Measurements from ENCODE around the gene PNMA8C.
"Not testable (repeated sequence)": the region's sequence is repeated elsewhere in the genome, so short reads cannot be mapped to it uniquely, and the experiment has no call there.

PNMA8C gene

DNA sequence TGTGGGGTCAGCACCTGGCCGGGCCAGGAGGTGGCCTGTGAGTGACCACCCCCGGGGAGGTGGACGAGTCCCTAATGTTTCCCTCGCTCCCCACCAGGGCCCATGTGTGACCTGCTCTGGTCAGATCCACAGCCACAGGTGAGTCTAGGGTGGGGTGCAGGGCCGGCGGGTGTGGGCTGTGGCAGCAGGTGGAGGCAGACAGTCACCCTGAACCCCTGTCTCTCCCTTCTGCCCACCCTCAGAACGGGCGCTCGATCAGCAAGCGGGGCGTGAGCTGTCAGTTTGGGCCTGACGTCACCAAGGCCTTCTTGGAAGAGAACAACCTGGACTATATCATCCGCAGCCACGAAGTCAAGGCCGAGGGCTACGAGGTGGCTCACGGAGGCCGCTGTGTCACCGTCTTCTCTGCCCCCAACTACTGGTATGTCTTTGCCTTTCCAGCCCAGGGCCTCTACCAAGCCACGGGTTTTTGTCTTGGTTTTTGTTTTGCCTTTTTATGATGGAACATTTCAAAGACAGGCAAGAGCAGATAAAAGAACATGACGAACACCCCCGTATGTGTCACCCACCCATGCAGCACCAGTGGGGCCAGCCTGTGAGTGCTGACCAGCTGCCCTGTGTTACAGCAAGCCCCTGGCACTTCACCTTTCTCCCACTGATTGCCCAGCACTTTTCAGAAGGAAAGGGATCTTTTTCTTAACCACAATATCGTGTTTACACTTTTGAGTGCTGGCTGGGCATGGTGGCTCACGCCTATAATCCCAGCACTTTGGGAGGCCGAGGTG is 40.2 kb downstream of the PNMA8C start:
- DNase-seq, result no peak

DNA sequence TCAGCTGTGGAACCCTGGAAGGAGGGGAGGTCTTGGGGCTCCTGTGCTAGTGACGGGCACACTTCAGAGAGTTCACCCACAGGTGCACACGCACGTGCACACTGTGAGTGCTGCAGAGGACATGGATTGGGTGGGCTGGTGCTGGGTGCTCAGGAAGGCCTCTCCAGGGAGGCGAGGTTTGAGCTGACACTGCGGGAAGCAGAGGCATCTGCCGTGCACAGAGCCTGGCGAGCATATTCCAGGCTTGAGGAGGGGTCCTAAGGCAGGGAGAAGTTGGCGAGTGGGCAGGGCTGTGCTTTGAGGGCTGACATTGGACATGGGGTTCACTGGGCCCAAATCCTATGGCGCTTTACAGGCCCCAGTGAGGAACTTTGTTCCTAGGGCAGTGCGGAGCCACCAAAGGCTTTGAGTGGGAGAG is 41.0 kb downstream of the PNMA8C start:
- no peak for DNase-seq

DNA sequence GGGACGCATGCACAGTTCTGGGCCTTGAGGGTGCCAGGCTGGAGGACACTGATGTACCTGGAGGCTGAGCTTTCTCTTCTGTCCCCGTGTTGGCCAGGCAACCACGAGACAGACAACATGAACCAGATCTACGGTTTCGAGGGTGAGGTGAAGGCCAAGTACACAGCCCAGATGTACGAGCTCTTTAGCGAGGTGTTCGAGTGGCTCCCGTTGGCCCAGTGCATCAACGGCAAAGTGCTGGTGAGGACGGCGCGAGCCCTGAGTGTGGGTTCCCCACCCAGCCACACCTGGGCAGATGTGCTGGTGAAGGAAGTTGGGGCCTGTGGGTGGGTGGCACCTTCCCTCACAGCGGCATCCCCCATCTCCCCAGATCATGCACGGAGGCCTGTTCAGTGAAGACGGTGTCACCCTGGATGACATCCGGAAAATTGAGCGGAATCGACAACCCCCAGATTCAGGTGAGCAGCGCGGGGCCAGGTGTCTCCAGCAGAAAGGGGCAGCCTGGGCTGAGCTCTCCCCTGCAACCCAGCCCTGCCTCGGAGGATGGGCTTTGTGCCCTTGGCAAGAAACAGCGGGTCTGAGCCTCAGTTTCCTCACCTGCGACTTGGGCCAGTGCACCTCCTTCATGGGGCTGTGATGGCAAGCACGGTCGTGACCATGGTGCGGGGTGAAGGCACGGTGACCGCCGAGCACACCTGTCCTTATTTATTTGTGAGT is 41.6 kb downstream of the PNMA8C start:
- DNase-seq, result no peak

DNA sequence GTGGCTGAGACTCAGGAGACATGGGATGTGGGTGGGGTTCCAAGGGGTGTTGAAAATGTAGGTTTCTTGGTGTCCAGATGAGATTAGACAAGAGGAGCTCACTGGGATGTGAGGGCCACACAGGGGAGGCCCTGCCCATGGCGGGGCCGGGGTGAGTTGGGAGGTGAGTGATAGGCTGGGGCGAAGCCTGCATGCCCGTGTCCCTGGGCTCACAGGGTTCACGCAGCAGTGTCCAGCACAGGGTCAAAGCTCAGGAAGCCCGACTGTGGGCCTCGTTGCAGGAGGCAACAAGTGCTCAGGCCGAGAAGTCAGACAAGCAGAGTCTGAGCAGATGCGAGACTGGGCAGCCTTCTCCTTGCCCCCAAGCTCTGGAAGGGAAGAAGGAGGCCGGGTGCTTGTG is 42.6 kb downstream of the PNMA8C start:
- no peak for DNase-seq

DNA sequence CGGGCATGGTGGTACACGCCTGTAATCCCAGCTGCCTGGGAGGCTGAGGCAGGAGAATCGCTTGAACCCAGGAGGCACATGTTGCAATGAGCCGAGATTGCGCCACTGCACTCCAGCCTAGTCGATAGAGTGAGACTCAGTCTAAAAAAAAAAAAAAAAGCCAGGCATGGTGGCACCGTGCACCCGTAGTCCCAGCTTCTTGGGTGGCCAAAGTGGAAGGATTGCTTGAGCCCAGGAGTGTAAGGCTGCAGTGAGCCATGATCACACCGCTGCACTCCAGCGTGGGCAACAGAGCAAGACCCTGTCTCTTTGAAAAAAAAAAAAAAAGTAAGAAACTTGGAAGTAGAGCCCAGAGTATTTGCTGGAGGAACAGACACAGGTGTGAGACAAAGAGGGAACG is 43.1 kb downstream of the PNMA8C start:
- no peak for DNase-seq

DNA sequence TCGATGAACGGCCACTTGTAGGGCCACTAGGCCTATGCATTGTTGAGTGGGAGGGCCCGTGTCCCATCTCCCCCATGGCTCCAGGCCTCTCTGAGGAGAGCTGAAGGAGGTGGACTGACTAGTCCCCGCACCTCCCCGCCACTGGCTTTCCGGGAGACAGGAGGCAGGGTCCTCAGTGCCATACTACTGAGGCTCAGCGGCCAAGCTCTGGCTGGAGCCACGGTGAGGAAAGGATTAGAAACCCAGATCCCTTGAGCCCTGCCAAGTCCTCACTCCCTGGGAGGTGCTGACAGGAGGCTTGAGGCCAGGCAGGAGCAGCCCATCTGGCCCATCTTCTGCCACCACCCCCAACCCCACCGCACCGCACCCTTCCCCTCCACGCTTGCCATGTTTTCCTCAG is 44.3 kb downstream of the PNMA8C start:
- no peak for DNase-seq

DNA sequence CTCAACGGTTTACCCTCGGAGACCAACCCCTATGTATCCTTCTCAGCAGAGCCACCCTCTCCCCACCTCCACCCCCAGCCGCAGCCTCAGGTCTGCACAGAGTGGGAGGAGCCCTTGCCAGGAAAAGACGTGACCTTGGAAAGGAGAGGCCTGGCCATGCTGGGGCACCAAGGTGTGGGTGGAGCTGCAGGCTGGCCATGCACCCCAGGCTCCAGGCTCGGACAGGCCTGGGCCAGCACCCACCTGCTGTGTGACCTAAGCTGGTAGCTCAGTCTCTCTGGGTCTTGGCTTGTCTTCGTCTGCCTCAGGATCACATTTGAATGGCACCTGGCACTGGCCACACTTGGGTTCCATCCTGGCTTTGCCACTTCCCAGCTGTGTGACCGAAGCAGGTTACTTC is 44.9 kb downstream of the PNMA8C start:
- DNase-seq, result no peak

DNA sequence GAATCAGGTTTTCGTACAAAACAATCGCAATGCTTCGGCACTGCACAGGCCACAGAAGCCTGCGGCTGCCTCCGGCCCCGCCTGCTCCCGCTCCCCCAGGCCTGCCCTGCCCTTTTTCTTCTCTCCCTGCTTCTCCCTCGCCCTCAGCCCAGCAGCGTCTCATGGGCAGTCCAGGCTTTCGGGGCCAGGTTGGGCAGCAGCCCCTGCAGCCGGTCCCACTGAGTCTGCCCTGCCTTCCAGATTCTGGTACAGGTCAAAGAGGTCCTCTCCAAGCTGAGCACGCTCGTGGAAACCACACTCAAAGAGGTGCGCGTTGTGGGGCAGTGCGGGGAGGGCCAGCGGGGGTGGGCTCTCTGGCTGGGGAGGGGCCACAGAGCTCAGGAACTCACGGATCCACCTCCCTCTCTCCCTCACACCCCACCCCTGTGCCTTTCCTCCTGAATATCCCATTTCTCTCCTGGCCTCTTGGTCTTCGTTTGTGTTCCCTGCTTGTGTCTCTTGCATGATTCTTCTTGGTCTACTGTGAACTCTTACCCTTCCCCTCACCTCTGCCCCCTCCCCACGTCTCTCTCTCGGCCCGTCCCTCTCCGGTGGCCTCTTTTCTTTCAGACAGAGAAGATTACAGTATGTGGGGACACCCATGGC is 45.4 kb downstream of the PNMA8C start:
- no peak for DNase-seq

DNA sequence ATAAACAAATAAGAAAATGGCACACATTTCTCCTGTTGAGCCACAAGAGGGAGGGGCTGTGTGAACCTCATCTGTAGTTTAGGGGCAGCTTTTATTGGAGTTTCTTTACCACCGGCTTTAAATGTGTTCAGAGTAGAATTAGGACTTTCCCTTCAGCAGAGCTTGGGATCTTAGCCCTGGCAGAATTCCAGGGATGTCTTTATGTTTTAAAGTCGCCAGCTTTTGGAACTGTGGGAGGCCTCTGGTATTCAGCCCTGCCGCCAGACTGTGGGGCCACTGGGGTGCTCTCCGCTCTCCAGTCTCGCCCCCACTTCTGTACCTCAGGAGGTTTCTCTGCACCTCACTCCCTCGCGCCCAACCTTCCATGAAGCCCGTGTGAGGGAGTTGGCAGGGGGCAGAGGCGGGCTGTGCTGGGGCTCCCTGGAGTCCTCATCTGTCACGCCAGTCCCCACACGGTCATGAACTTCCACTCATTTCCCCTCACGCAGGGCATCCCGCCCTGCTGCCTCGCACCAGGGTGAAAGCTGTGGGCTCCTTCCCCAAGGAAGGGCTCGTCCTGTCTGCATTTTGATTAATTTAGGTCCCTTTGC is 46.9 kb downstream of the PNMA8C start:
- DNase-seq, result no peak

DNA sequence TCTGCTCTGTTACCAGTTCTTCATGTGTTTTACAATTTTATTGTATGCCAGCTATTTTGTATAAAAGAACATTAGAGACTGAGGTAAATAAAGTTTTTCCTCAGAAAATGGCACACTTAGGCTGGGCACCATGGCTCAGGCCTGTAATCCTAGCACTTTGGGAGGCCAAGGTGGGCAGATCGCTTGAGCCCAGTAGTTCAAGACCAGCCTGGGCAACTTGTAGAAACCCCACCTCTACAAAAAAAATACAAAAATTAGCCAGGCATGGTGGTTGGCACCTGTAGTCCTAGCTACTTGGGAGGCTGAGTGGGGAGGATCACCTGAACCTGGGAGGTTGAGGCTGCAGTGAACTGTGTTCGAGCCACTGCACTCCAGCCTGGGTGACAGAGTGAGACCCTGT is 47.4 kb downstream of the PNMA8C start:
- no peak for DNase-seq

DNA sequence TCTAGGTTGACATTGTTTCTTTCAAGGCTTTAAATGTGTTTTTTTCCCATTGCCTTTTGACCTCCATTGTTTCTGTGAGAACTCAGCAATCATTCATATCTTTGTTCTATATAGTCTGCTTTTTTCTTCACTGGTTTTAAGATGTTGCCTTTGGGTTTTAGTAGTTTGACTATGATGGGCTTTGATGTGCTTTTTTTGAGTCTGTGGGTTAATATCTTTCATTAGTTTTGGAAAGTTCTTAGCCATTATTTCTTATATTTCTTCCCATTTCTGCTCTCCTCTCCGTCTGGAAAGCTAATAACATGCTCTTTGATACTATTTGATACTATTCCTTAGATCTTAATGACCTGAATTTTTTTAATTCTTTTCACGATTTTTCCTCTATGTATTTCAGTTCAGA is 48.0 kb downstream of the PNMA8C start:
- DNase-seq, result no peak

DNA sequence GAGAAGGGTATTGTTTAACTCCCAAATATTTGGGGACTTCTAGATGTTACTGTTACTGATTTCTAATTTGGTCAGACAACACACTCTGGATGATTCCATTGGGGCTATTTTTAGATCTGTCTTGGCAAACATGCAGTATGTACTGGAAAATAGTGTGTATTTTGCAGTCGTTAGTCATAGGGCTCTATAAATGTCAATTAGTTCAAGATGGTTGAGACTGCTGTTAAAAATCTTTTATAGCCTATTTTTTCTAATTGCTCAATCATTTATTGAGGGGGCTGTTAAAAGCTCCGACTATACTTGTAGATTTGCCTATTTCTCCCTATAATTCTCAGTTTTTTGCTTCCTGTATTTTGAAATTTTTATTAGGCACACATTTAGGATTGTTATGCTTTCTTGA is 50.5 kb downstream of the PNMA8C start:
- no peak for DNase-seq

DNA sequence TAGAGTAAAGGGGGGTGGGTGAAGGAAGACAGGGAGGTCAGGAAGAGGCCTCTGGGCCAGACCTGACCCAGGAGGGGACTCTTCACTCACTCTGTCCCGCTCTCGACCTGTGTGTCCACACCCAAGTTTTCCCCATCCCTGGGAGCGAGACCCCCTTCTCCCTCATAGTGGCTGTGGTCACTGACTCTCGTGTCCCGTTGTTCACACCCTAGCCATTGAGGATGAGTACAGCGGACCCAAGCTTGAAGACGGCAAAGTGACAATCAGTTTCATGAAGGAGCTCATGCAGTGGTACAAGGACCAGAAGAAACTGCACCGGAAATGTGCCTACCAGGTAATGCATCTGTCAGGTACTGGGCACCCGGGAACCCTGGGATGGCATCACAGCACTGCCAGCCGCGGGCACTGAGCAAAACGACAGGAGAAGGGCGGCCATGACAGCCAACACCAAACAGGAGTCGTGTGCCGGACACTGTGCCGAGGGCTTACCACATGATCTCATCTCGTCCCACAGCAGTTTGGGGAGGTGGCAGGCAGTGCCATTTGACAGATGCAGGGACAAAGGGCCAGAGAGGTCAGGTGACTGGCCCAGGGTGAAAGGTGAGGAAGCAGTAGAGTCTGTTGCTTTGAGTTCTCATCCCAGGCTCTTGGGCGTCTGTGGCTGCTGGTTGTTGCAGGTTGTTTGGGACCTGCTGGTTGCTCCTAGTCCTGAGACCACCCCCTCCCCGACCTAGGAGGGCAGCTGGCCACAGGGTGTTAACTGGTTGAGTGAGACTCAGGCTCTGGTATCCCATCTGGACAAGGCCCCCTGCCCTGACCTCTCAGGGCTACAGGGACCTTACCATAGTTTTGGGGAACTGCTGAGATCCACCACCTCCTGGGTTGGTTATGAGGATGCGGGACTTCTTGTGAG is 52.2 kb downstream of the PNMA8C start:
- DNase-seq, result no peak

DNA sequence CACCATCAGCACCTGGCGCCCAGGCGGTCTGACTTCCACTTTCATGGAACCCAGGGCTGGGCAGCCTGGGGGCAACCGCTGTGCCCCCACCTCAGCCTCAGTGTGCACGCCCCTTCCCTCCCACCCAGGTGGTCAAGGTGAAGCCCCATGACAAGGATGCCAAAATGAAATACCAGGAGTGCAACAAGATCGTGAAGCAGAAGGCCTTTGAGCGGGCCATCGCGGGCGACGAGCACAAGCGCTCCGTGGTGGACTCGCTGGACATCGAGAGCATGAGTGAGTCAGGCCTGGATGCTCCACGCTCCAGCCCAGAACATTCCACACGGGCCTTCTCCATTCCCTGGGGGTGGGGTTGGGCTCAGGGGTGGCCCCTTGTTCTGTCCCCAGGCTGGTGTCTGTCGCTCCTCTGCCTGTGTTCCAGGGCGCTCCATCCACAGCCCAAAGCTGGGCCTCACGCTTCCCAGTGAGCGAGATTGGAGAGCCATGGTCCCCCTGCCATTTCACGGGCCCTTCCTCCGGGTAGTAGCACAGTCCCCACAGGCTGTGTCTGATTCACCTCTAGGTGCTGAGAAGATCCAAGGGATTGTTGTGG is 53.2 kb downstream of the PNMA8C start:
- DNase-seq, result not testable (repeated sequence)
